ENCODE measurements around the gene C22orf42. TPM values are rescaled to one million over a fixed set of nuclear protein-coding genes. Genes with fewer than 3 reads are reported as not detected.

The C22orf42 gene
- total RNA-seq, 1 donor from 2014 or later, result not detected

DNA sequence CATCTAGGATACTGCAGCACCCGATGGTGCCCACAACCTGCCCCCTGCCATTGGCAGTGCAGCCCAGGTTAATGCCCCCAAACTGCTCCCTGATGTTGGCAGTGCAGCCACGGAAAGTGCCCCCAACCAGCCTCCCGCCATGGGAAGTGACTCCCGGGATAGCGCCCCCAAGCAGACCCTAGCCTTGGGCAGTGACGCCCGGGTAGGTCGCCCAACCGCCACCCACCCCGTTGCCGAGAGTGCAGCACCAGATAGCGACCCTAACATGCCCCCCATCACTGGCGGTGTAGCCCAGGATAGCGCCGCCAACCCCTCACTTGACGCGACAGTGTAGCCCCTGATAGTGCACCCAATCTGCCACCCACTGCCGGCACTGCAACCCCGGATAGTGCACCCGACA, 38.5 kb downstream of the C22orf42 start:
- Histone ChIP-seq H3K4me1 (no peaks in the 10 kb centered on the region), H3K36me3 (no peaks in the 10 kb centered on the region), H3K27me3 (no peaks in the 10 kb centered on the region), H3K27ac (no peak overlapping the region), H3K9me3 (no peaks in the 10 kb centered on the region), H3K4me3 (no peak overlapping the region)
- TF ChIP-seq, protein P1, sequence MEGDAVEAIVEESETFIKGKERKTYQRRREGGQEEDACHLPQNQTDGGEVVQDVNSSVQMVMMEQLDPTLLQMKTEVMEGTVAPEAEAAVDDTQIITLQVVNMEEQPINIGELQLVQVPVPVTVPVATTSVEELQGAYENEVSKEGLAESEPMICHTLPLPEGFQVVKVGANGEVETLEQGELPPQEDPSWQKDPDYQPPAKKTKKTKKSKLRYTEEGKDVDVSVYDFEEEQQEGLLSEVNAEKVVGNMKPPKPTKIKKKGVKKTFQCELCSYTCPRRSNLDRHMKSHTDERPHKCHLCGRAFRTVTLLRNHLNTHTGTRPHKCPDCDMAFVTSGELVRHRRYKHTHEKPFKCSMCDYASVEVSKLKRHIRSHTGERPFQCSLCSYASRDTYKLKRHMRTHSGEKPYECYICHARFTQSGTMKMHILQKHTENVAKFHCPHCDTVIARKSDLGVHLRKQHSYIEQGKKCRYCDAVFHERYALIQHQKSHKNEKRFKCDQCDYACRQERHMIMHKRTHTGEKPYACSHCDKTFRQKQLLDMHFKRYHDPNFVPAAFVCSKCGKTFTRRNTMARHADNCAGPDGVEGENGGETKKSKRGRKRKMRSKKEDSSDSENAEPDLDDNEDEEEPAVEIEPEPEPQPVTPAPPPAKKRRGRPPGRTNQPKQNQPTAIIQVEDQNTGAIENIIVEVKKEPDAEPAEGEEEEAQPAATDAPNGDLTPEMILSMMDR (IDR thresholded peaks at IDR 0.05), result no peak
- no peak for DNase-seq (ENCODE audit: low spot score in 2 of 2)
- intact Hi-C loops (cut with DNase I), result no loop called here

DNA sequence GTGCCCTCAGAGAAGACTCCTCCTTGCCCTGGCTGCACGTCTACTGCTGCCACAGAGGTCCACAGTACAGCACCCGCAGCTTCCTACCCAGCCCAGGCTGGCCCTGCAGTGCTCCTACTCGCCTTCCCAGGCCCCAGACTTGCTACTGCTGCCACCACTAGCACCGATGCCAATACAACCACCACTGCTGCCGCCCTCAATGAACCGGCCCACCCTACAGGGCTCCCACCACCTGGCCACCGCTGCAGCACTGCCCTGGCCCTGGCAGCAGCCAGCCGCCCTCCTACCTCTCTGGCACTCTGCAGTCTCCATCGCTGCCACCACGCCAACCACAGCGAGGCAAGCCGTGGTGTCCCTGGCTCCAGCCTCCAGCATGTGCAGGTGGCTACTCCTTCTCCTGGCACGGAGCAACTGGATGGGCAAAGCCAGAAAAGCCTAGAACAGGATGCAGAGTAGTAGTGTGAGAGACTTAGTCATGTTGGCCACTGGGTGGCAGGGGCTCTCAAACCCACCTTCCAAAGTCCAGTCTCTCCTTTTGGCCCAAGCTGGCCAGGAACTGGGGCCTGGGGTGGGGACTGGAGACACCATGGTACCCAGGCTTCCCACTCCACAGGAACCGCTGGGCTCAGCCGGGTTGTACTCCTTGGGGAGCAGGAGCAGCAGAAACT, 39.4 kb downstream of the C22orf42 start:
- H3K4me3 ChIP-seq, result no peak overlapping the region
- H3K9me3 ChIP-seq, result no peaks in the 10 kb centered on the region
- no peaks in the 10 kb centered on the region for H3K36me3 ChIP-seq
- TF ChIP-seq, protein P1 (IDR thresholded peaks at IDR 0.05), result no peak
- intact Hi-C loops (cut with DNase I), result no loop called here
- no peaks in the 10 kb centered on the region for H3K4me1 ChIP-seq
- DNase-seq (ENCODE audit: low spot score in 2 of 2), result no peak
- H3K27ac ChIP-seq, result no peak overlapping the region
- H3K27me3 ChIP-seq, result no peaks in the 10 kb centered on the region

DNA sequence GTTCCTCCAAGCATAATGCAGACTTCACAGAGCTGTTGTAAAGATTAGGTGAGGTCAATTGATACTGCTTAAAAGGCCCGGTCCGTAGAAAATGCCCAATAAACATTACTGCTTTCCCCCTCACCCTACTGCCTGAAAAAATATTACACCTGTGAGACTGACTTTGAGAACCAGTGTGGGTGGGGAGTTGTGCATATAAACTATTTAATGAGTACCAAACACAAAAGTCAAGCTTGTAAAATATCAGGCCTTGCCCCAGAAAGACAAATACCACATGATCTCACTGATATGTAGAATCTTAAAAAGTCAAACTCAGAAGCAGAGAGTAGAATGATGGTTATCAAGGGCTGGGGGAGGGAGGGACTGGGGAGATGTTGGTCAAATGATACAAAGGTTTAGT, 46.7 kb downstream of the C22orf42 start:
- no peak overlapping the region for H3K4me3 ChIP-seq
- H3K9me3 ChIP-seq, result no peaks in the 10 kb centered on the region
- H3K27ac ChIP-seq, result no peak overlapping the region
- intact Hi-C loops (cut with DNase I), result no loop called here
- H3K27me3 ChIP-seq, result no peaks in the 10 kb centered on the region
- no peaks in the 10 kb centered on the region for H3K36me3 ChIP-seq
- no peaks in the 10 kb centered on the region for H3K4me1 ChIP-seq
- TF ChIP-seq, protein P1 (IDR thresholded peaks at IDR 0.05), result no peak
- DNase-seq (ENCODE audit: low spot score in 2 of 2), result no peak

DNA sequence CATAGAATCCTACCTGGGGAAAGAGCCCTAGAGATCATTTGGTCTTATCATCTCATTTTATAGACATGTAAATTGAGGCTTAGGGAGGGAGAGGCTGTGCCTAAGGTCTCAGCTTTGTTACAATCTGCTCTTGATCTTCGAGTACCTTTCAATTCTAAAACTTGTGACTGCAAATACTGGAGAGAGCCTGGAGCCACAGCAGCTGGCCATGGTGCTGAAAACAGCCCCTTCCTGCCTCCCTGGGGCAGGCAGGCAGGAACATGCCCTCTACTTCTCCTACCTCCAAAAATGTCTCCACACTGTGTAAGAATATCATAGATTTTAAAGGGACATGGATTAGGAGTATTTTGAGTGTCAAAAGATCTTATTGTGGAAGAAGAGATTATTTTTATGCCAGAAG, 52.2 kb downstream of the C22orf42 start:
- TF ChIP-seq, protein P1 (IDR thresholded peaks at IDR 0.05), result no peak
- no peak for DNase-seq (ENCODE audit: low spot score in 2 of 2)
- Histone ChIP-seq H3K4me1 (no peaks in the 10 kb centered on the region), H3K36me3 (no peaks in the 10 kb centered on the region), H3K27me3 (no peaks in the 10 kb centered on the region), H3K27ac (no peak overlapping the region), H3K4me3 (no peak overlapping the region), H3K9me3 (no peaks in the 10 kb centered on the region)
- intact Hi-C loops (cut with DNase I), result no loop called here

DNA sequence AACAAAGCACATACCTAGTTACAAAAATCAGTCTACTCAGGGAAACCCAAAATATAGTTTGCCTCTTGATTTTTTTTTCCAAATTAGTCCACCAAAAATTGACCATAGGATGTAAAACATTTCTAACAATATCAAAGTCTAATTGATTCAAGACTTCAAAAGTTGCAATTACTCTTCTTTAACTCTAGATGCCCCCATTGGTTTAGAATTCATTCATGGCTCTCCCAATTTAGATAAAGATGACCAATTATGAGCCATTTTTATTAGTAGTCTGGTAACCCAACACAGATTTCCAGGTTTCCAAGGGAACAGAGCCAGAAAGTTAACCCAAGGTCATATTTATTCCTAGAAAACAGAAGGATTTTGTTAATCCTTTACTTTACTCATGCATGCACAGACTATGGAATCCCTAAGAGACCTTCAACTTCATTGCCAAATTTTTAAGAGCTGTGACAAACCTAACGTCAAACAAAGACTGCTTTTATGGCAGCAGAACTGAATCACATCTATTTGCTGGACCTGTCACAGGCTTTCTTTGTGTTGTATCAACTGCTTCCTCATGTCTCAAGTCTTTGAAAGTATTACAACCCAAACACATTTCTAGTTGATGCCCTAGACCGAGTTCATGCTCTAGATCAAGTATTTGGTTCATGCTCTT, 55.3 kb downstream of the C22orf42 start:
- TF ChIP-seq, protein P1 (IDR thresholded peaks at IDR 0.05), result peak in 1 of 3 experiments; percentile 11
- H3K9me3 ChIP-seq, result no peaks in the 10 kb centered on the region
- no peak for DNase-seq (ENCODE audit: low spot score in 2 of 2)
- no peaks in the 10 kb centered on the region for H3K36me3 ChIP-seq
- no peaks in the 10 kb centered on the region for H3K27me3 ChIP-seq
- no peak overlapping the region for H3K27ac ChIP-seq
- H3K4me3 ChIP-seq, result no peak overlapping the region
- intact Hi-C loops (cut with DNase I), result no loop called here
- no peaks in the 10 kb centered on the region for H3K4me1 ChIP-seq

Measured in ascending aorta (tissue), 2 donors.